HG03095 (cell line): ENCODE results near the gene CD244.
A peak's percentile ranks its signal among the peaks of the same experiment; 100 is the strongest.

Source experiments
- ATAC-seq: cut with Tn5 transposase; IDR thresholded peaks from one replicate; pipeline ENCODE4 v1.9.1; 2021; ENCODE audit warnings: moderate library complexity; ENCODE audit not compliant: unreplicated experiment

The CD244 gene

GRCh38 chr1:160850993-160851392, 11.7 kb downstream of the CD244 start:
- no peak for ATAC-seq

GRCh38 chr1:160850541-160850940, 12.1 kb downstream of the CD244 start:
- no peak for ATAC-seq

- no peak for ATAC-seq
These were observed 16.4 kb downstream of the CD244 start for GRCh38 chr1:160846281-160846680.

- ATAC-seq: no peak
These were observed 18.0 kb downstream of the CD244 start for GRCh38 chr1:160844447-160845232.

- ATAC-seq: no peak
These were observed 21.6 kb downstream of the CD244 start for GRCh38 chr1:160841079-160841478.

- ATAC-seq: no peak
These were observed 22.9 kb downstream of the CD244 start for GRCh38 chr1:160839746-160840145.

GRCh38 chr1:160838888-160839287, 23.8 kb downstream of the CD244 start:
- no peak for ATAC-seq

GRCh38 chr1:160837558-160838205, 25.0 kb downstream of the CD244 start:
- peak; percentile 67 for ATAC-seq

GRCh38 chr1:160836981-160837557, 25.6 kb downstream of the CD244 start:
- no peak for ATAC-seq

GRCh38 chr1:160836561-160836960, 26.1 kb downstream of the CD244 start:
- ATAC-seq: no peak

- ATAC-seq: no peak
These were observed 26.9 kb downstream of the CD244 start for GRCh38 chr1:160835751-160836150.

- no peak for ATAC-seq
These were observed 27.6 kb downstream of the CD244 start for GRCh38 chr1:160834945-160835565.

- no peak for ATAC-seq
These were observed 32.1 kb downstream of the CD244 start for GRCh38 chr1:160830321-160831153.

GRCh38 chr1:160829766-160830165, 32.9 kb downstream of the CD244 start:
- no peak for ATAC-seq

GRCh38 chr1:160827418-160827817, 35.3 kb downstream of the CD244 start:
- ATAC-seq: no peak

- no peak for ATAC-seq
These were observed 36.1 kb downstream of the CD244 start for GRCh38 chr1:160826546-160826945.

- ATAC-seq: no peak
These were observed 39.4 kb downstream of the CD244 start for GRCh38 chr1:160823296-160823695.

GRCh38 chr1:160821627-160822026, 41.1 kb downstream of the CD244 start:
- ATAC-seq: no peak

GRCh38 chr1:160819186-160819585, 43.5 kb downstream of the CD244 start:
- ATAC-seq: no peak

- no peak for ATAC-seq
These were observed 44.3 kb downstream of the CD244 start for GRCh38 chr1:160818207-160818937.
